Measurements from ENCODE around the gene RNF180.
"Not testable (repeated sequence)": the region's sequence is repeated elsewhere in the genome, so short reads cannot be mapped to it uniquely, and the experiment has no call there.

RNF180 gene

DNA sequence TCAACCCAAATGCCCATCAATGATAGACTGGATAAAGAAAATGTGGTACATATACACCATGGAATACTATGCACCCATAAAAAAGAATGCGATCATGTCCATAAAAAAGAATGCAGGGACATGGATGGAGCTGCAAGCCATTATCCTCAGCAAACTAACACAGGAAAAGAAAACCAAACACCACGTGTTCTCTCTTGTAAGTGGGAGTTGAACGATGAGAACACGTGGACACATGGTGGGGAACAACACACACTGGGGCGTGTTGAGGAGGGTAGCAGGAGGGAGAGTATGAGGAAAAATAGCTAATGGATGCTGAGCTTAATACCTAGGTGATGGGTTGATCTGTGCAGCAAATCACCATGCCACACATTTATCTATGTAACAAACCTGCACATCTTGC lies 233.1 kb downstream of the RNF180 start:
- not testable (repeated sequence) for DNase-seq

DNA sequence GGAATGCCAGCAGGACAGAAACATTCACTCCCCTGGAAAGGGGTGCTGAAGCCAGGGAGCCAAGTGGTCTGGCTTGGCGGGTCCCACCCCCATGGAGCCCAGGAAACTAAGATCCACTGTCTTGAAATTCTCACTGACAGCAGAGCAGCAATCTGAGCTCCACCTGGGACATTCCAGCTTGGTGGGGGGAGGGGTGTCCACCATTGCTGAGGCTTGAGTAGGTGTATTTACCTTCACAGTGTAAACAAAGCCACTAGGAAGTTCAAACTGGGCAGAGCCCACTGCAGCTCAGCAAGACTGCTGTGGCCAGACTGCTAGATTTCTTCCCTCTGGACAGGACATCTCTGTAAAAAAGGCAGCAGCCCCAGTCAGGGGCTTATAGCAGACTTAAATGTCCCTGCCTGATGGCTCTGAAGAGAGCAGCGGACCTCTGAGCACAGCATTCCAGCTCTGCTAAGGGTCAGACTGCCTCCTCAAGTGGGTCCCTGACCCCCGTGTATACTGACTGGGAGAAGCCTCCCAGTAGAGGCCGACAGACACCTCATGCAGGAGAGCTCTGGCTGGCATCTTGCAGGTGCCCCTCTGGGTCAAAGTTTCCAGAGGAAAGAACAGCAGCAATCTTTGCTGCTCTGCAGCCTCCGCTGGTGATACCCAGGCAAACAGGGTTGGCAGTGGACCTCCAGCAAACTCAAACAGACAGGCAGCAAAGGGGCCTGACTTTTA lies 241.6 kb downstream of the RNF180 start:
- not testable (repeated sequence) for DNase-seq

DNA sequence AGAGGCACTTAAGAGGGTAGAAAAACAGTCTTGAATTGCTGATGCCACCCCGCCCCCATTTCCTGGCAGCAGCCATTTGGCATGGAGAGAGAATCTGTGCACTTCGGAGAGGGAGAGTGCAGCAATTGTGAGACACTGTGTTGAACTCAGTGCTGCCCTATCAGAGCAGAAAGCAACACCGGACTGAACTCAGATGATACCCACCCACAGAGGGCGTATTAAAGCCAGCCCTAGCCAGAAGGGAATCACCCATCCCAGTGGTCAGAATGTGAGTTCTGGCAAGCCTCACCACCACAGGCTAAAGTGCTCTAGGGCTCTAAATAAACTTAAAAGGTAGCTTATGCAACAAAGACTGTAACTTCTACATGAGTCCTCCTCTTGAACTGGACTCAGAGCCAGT lies 251.7 kb downstream of the RNF180 start:
- DNase-seq = no peak

DNA sequence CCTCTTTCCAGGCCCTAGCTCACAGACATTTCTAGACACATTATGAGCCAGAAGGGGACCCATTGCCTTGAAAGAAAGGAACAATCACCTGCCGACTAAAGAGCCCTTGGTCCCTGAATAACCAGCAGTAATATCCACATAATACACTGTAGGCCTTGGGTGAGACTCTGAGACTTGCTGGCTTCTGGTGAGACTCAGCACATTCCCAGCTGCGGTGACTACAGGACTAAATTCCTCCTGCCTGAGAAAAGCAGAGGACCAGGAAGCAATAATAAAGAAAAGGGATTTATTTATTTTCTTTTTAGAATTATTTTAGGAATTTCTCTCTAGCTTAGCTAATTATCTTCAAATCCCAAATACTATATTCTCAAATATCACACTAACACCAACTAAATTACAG lies 252.4 kb downstream of the RNF180 start:
- no peak for DNase-seq

Measured in CD4-positive, alpha-beta T cell treated with Interleukin-12 subunit alpha and Interleukin-12 subunit beta, for 1 hour (primary cell).